H1 (cell line): Measurements from ENCODE around the gene ZBTB7A. TPM values are rescaled to one million over a fixed set of nuclear protein-coding genes. Genes with fewer than 3 reads are reported as not detected.

Experiments
- CREB1 ChIP-seq: IDR thresholded peaks from 2 replicates; pipeline ENCODE4 v1.6.1; 2012; ENCODE audit warnings: inconsistent platforms
- FOSL1 ChIP-seq: IDR thresholded peaks from 2 replicates; pipeline ENCODE4 v1.6.1; 2011; ENCODE audit warnings: mild to moderate bottlenecking, low read depth, low read length, moderate library complexity; ENCODE audit not compliant: insufficient read depth
- GABPA ChIP-seq: IDR thresholded peaks from 2 replicates; pipeline ENCODE4 v1.6.1; 2011; ENCODE audit warnings: mild to moderate bottlenecking, low read length, moderate library complexity, borderline replicate concordance; ENCODE audit not compliant: insufficient read depth
- NANOG ChIP-seq: IDR thresholded peaks from 2 replicates; pipeline ENCODE4 v1.6.1; 2011; ENCODE audit warnings: low read length, low read depth, mild to moderate bottlenecking, inconsistent platforms; ENCODE audit not compliant: insufficient read depth, poor library complexity, severe bottlenecking
- polyA plus RNA-seq, 7 experiments: library from polyadenylated mRNA; depleted of rRNA in 3 of 7; stranded (reverse) in 5 of 7; unstranded in 2 of 7; fragments of >200 nt in 5 of 7; fragments of 200-250 nt in 2 of 7; gene quantifications; 1 replicate in 5 of 7; 2 replicates in 1 of 7; 4 replicates in 1 of 7; pipeline versions ENCODE4 v1.2.1 to v1.2.3, GENCODE V29; 2011 to 2013; ENCODE audit warnings: missing spikeins in 2 of 7, mixed read lengths in 2 of 7
- total RNA-seq: library from RNA; stranded (reverse); fragmentation: NEBNext Ultra II Directional; extraction: Animal tissue kit (Norgen Biotek cat#: 25700); gene quantifications from 2 replicates; pipeline ENCODE4 v1.2.1, GENCODE V29; 2021

The ZBTB7A gene
- total and polyA plus RNA-seq, 2 of the 8 experiments (the other 6 are each of a cell fraction or from before 2014, with no cell fraction given) = 5.6 to 17.8 TPM

DNA sequence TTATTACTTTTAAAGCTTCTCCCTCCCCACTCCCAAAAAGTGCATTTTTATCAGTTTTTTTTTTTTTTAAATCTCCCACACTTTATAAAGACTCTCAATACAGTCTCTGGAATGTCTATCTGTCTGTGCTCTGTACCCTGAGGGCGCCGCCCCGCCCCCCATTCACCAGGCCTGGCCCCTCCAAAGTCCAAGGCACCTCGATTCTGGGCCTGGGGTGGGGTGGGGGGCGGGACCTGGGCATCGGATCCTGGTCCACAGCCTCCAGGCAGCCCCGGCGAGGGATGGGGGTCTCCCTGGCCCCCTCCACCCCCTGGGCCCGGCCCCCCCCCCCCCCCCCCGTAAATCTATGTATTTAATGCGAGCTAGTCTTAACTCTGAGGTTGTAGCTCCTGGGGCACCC, 23.3 kb downstream of the ZBTB7A start (continued):
- TF ChIP-seq GABPA (no peak), FOSL1 (no peak), NANOG (no peak), CREB1 (no peak)
- TF ChIP-seq, all 59 proteins: peak for 0
